ENCODE results near the gene CCL3.

CCL3 gene

GRCh38 chr17:36071751-36072150, 18.2 kb downstream of the CCL3 start:
- no peak overlapping the region for H4K8ac ChIP-seq (ENCODE audit: low read depth, low read length)
- no peak for DNase-seq (ENCODE audit: low spot score)
- H3K27me3 ChIP-seq (ENCODE audit: control insufficient read depth in 3 of 3, insufficient read depth in 3 of 3, low read depth in 1 of 3, low read length in 3 of 3): no peaks in the 10 kb centered on the region
- no peak overlapping the region for H3K4me2 ChIP-seq (ENCODE audit: insufficient read depth, low read length, poor library complexity, severe bottlenecking)
- no peak overlapping the region for H2BK5ac ChIP-seq (ENCODE audit: low read length)
- H2AFZ ChIP-seq (ENCODE audit: low read length): no peak overlapping the region
- H3K79me1 ChIP-seq (ENCODE audit: low read depth, low read length): no peaks in the 10 kb centered on the region
- no peaks in the 10 kb centered on the region for H3K4me1 ChIP-seq (ENCODE audit: control insufficient read depth in 2 of 2, insufficient read depth in 1 of 2, low read depth in 1 of 2, low read length in 2 of 2)
- H2BK15ac ChIP-seq (ENCODE audit: low read length): no peak overlapping the region
- no peak overlapping the region for H3K14ac ChIP-seq (ENCODE audit: low read length)
- H2BK12ac ChIP-seq (ENCODE audit: low read length): no peak overlapping the region
- no CpG with 5 or more reads among the region's 2 CpGs for WGBS, 2 donors (ENCODE audit: extremely low coverage in 2 of 2, insufficient read length in 2 of 2, insufficient replicate concordance in 1 of 2)
- no peaks in the 10 kb centered on the region for H3K9me3 ChIP-seq (replicated peaks in 1 of 2; ENCODE audit: control insufficient read depth in 2 of 2, insufficient read depth in 1 of 2, low read depth in 1 of 2, low read length in 2 of 2)
- no peaks in the 10 kb centered on the region for H3K36me3 ChIP-seq (replicated peaks in 1 of 2; ENCODE audit: control insufficient read depth in 2 of 2, insufficient read depth in 2 of 2, low read length in 2 of 2)
- no peak overlapping the region for H3K23ac ChIP-seq (ENCODE audit: low read depth, low read length, poor library complexity)
- H3K27ac ChIP-seq (replicated peaks; ENCODE audit: low read length): no peak overlapping the region
- H3K18ac ChIP-seq (ENCODE audit: low read length): no peak overlapping the region
- no peak overlapping the region for H2BK120ac ChIP-seq (ENCODE audit: low read depth, low read length)
- H3K4ac ChIP-seq (ENCODE audit: low read length): no peak overlapping the region
- H3K4me3 ChIP-seq (ENCODE audit: low read length in 2 of 2): no peak overlapping the region
- H4K91ac ChIP-seq (ENCODE audit: low read depth, low read length, poor library complexity): no peak overlapping the region
- no peak overlapping the region for H3K9ac ChIP-seq (ENCODE audit: low read depth, low read length, poor library complexity)
- H2AK5ac ChIP-seq (ENCODE audit: low read depth, low read length): no peak overlapping the region

- H2AFZ ChIP-seq (ENCODE audit: low read length): no peak overlapping the region
- no peak overlapping the region for H2BK12ac ChIP-seq (ENCODE audit: low read length)
- no peaks in the 10 kb centered on the region for H3K27me3 ChIP-seq (ENCODE audit: control insufficient read depth in 3 of 3, insufficient read depth in 3 of 3, low read depth in 1 of 3, low read length in 3 of 3)
- no peaks in the 10 kb centered on the region for H3K9me3 ChIP-seq (replicated peaks in 1 of 2; ENCODE audit: control insufficient read depth in 2 of 2, insufficient read depth in 1 of 2, low read depth in 1 of 2, low read length in 2 of 2)
- H3K27ac ChIP-seq (replicated peaks; ENCODE audit: low read length): no peak overlapping the region
- H3K4ac ChIP-seq (ENCODE audit: low read length): no peak overlapping the region
- no peak overlapping the region for H3K14ac ChIP-seq (ENCODE audit: low read length)
- no peak overlapping the region for H4K8ac ChIP-seq (ENCODE audit: low read depth, low read length)
- no peak overlapping the region for H4K91ac ChIP-seq (ENCODE audit: low read depth, low read length, poor library complexity)
- H3K18ac ChIP-seq (ENCODE audit: low read length): no peak overlapping the region
- H2BK120ac ChIP-seq (ENCODE audit: low read depth, low read length): no peak overlapping the region
- no peak overlapping the region for H3K9ac ChIP-seq (ENCODE audit: low read depth, low read length, poor library complexity)
- H2BK15ac ChIP-seq (ENCODE audit: low read length): no peak overlapping the region
- no peak overlapping the region for H3K4me3 ChIP-seq (ENCODE audit: low read length in 2 of 2)
- no peak overlapping the region for H3K23ac ChIP-seq (ENCODE audit: low read depth, low read length, poor library complexity)
- H2AK5ac ChIP-seq (ENCODE audit: low read depth, low read length): no peak overlapping the region
- no peak for DNase-seq (ENCODE audit: low spot score)
- H3K79me1 ChIP-seq (ENCODE audit: low read depth, low read length): no peaks in the 10 kb centered on the region
- WGBS, 2 donors (ENCODE audit: extremely low coverage in 2 of 2, insufficient read length in 2 of 2, insufficient replicate concordance in 1 of 2): no CpG with 5 or more reads among the region's 3 CpGs
- H3K36me3 ChIP-seq (replicated peaks in 1 of 2; ENCODE audit: control insufficient read depth in 2 of 2, insufficient read depth in 2 of 2, low read length in 2 of 2): no peaks in the 10 kb centered on the region
- no peak overlapping the region for H3K4me2 ChIP-seq (ENCODE audit: insufficient read depth, low read length, poor library complexity, severe bottlenecking)
- H2BK5ac ChIP-seq (ENCODE audit: low read length): no peak overlapping the region
- no peaks in the 10 kb centered on the region for H3K4me1 ChIP-seq (ENCODE audit: control insufficient read depth in 2 of 2, insufficient read depth in 1 of 2, low read depth in 1 of 2, low read length in 2 of 2)
These were observed 19.5 kb downstream of the CCL3 start for GRCh38 chr17:36070427-36070826.

GRCh38 chr17:36069136-36069535, 20.8 kb downstream of the CCL3 start:
- H3K4me2 ChIP-seq (ENCODE audit: insufficient read depth, low read length, poor library complexity, severe bottlenecking): no peak overlapping the region
- DNase-seq (ENCODE audit: low spot score): no peak
- H3K18ac ChIP-seq (ENCODE audit: low read length): no peak overlapping the region

GRCh38 chr17:36068524-36068923, 21.4 kb downstream of the CCL3 start:
- no peak overlapping the region for H4K91ac ChIP-seq (ENCODE audit: low read depth, low read length, poor library complexity)

More at GRCh38 chr17:36069136-36069535, 20.8 kb downstream of the CCL3 start:
- Histone ChIP-seq H2BK5ac (ENCODE audit: low read length) (no peak overlapping the region), H2BK15ac (ENCODE audit: low read length) (no peak overlapping the region), H4K91ac (ENCODE audit: low read depth, low read length, poor library complexity) (no peak overlapping the region), H3K9ac (ENCODE audit: low read depth, low read length, poor library complexity) (no peak overlapping the region), H3K4ac (ENCODE audit: low read length) (no peak overlapping the region), H2BK12ac (ENCODE audit: low read length) (no peak overlapping the region), H3K27ac (replicated peaks; ENCODE audit: low read length) (no peak overlapping the region), H3K27me3 (ENCODE audit: control insufficient read depth in 3 of 3, insufficient read depth in 3 of 3, low read depth in 1 of 3, low read length in 3 of 3) (no peaks in the 10 kb centered on the region), H2BK120ac (ENCODE audit: low read depth, low read length) (no peak overlapping the region), H4K8ac (ENCODE audit: low read depth, low read length) (no peak overlapping the region), H3K14ac (ENCODE audit: low read length) (no peak overlapping the region), H3K9me3 (replicated peaks in 1 of 2; ENCODE audit: control insufficient read depth in 2 of 2, insufficient read depth in 1 of 2, low read depth in 1 of 2, low read length in 2 of 2) (peaks cover 0 to 2% of the 10 kb centered on the region in 2 donors), H2AK5ac (ENCODE audit: low read depth, low read length) (no peak overlapping the region), H3K4me1 (ENCODE audit: control insufficient read depth in 2 of 2, insufficient read depth in 1 of 2, low read depth in 1 of 2, low read length in 2 of 2) (no peaks in the 10 kb centered on the region), H3K36me3 (replicated peaks in 1 of 2; ENCODE audit: control insufficient read depth in 2 of 2, insufficient read depth in 2 of 2, low read length in 2 of 2) (no peaks in the 10 kb centered on the region), H3K79me1 (ENCODE audit: low read depth, low read length) (no peaks in the 10 kb centered on the region), H2AFZ (ENCODE audit: low read length) (no peak overlapping the region), H3K4me3 (ENCODE audit: low read length in 2 of 2) (no peak overlapping the region), H3K23ac (ENCODE audit: low read depth, low read length, poor library complexity) (no peak overlapping the region)

More at GRCh38 chr17:36068524-36068923, 21.4 kb downstream of the CCL3 start:
- no peak overlapping the region for H2BK15ac ChIP-seq (ENCODE audit: low read length)
- no peak overlapping the region for H3K4me3 ChIP-seq (ENCODE audit: low read length in 2 of 2)
- no peaks in the 10 kb centered on the region for H3K79me1 ChIP-seq (ENCODE audit: low read depth, low read length)
- H2BK12ac ChIP-seq (ENCODE audit: low read length): no peak overlapping the region
- H3K9me3 ChIP-seq (replicated peaks in 1 of 2; ENCODE audit: control insufficient read depth in 2 of 2, insufficient read depth in 1 of 2, low read depth in 1 of 2, low read length in 2 of 2): peaks cover 0 to 3% of the 10 kb centered on the region in 2 donors
- no peak overlapping the region for H3K18ac ChIP-seq (ENCODE audit: low read length)
- no peak for DNase-seq (ENCODE audit: low spot score)
- H3K23ac ChIP-seq (ENCODE audit: low read depth, low read length, poor library complexity): no peak overlapping the region
- H2AK5ac ChIP-seq (ENCODE audit: low read depth, low read length): no peak overlapping the region
- no peak overlapping the region for H3K4ac ChIP-seq (ENCODE audit: low read length)
- H3K14ac ChIP-seq (ENCODE audit: low read length): no peak overlapping the region
- no CpG with 5 or more reads among the region's 3 CpGs for WGBS, 2 donors (ENCODE audit: extremely low coverage in 2 of 2, insufficient read length in 2 of 2, insufficient replicate concordance in 1 of 2)
- no peaks in the 10 kb centered on the region for H3K4me1 ChIP-seq (ENCODE audit: control insufficient read depth in 2 of 2, insufficient read depth in 1 of 2, low read depth in 1 of 2, low read length in 2 of 2)
- H3K9ac ChIP-seq (ENCODE audit: low read depth, low read length, poor library complexity): no peak overlapping the region
- H3K27me3 ChIP-seq (ENCODE audit: control insufficient read depth in 3 of 3, insufficient read depth in 3 of 3, low read depth in 1 of 3, low read length in 3 of 3): no peaks in the 10 kb centered on the region
- no peak overlapping the region for H2BK5ac ChIP-seq (ENCODE audit: low read length)
- H3K36me3 ChIP-seq (replicated peaks in 1 of 2; ENCODE audit: control insufficient read depth in 2 of 2, insufficient read depth in 2 of 2, low read length in 2 of 2): no peaks in the 10 kb centered on the region
- no peak overlapping the region for H2BK120ac ChIP-seq (ENCODE audit: low read depth, low read length)
- H3K27ac ChIP-seq (replicated peaks; ENCODE audit: low read length): no peak overlapping the region
- no peak overlapping the region for H3K4me2 ChIP-seq (ENCODE audit: insufficient read depth, low read length, poor library complexity, severe bottlenecking)
- no peak overlapping the region for H2AFZ ChIP-seq (ENCODE audit: low read length)
- no peak overlapping the region for H4K8ac ChIP-seq (ENCODE audit: low read depth, low read length)
